SK-N-SH treated with all-trans-retinoic acid at 6 μM for 48 hours (cell line): ENCODE measurements around the gene SIM2.

Source experiments
- ATAC-seq: fragments of 200-7000 bp; cut with Tn5 transposase; 3 replicates; pipeline ENCODE4 v1.9.1; 2020; ENCODE audit warnings: mild to moderate bottlenecking, moderate library complexity
- ARNTL ChIP-seq: fragments of 450-650 bp; formaldehyde crosslinking; IDR thresholded peaks from 2 replicates; pipeline ENCODE4 v1.5.0; 2020; ENCODE audit warnings: low read depth, mild to moderate bottlenecking, moderate library complexity, borderline replicate concordance
- BACH2 ChIP-seq: fragments of 250-450 bp; sonication (Bioruptor Pico); IDR thresholded peaks from 2 replicates; pipeline ENCODE4 v1.9.0; 2021; ENCODE audit warnings: mild to moderate bottlenecking, borderline replicate concordance
- CSDC2 ChIP-seq: fragments of 250-450 bp; sonication (Bioruptor Pico); IDR thresholded peaks from 2 replicates; pipeline ENCODE4 v1.5.0; 2020; ENCODE audit warnings: mild to moderate bottlenecking, moderate library complexity
- ESRRG ChIP-seq: fragments of 250-450 bp; sonication (Bioruptor Pico); IDR thresholded peaks from 2 replicates; pipeline ENCODE4 v1.6.1; 2021; ENCODE audit warnings: mild to moderate bottlenecking
- GLIS3 ChIP-seq: fragments of 250-450 bp; sonication (Bioruptor Pico); IDR thresholded peaks from 2 replicates; pipeline ENCODE4 v1.5.0; 2020; ENCODE audit warnings: mild to moderate bottlenecking, moderate library complexity
- ISL1 ChIP-seq: fragments of 250-450 bp; sonication (Bioruptor Pico); IDR thresholded peaks from 2 replicates; pipeline ENCODE4 v2.1.2; 2022; ENCODE audit warnings: mild to moderate bottlenecking, moderate library complexity
- OSR1 ChIP-seq: fragments of 250-450 bp; sonication (Bioruptor Pico); IDR thresholded peaks from 2 replicates; pipeline ENCODE4 v1.8.0; 2022; ENCODE audit warnings: moderate library complexity, mild to moderate bottlenecking, inconsistent platforms
- PPARA ChIP-seq: fragments of 250-450 bp; sonication (Bioruptor Pico); IDR thresholded peaks from 2 replicates; pipeline ENCODE4 v1.5.0; 2020; ENCODE audit warnings: mild to moderate bottlenecking, borderline replicate concordance
- SNAI2 ChIP-seq: fragments of 250-450 bp; sonication (Bioruptor Pico); IDR thresholded peaks from 2 replicates; pipeline ENCODE4 v1.5.0; 2020; ENCODE audit warnings: mild to moderate bottlenecking, moderate library complexity
- TCF4 ChIP-seq: fragments of 250-450 bp; sonication (Bioruptor Pico); IDR thresholded peaks from 2 replicates; pipeline ENCODE4 v1.8.0; 2021; ENCODE audit warnings: mild to moderate bottlenecking, moderate library complexity, borderline replicate concordance
- TOX ChIP-seq: fragments of 250-450 bp; sonication (Bioruptor Pico); IDR thresholded peaks from 2 replicates; pipeline ENCODE4 v1.8.0; 2021; ENCODE audit warnings: mild to moderate bottlenecking, moderate library complexity, borderline replicate concordance
- ZC3H10 ChIP-seq: fragments of 250-450 bp; sonication (Bioruptor Pico); IDR thresholded peaks from 2 replicates; pipeline ENCODE4 v1.5.1; 2021; ENCODE audit warnings: mild to moderate bottlenecking, moderate library complexity
- ZFP3 ChIP-seq: fragments of 250-450 bp; sonication (Bioruptor Pico); IDR thresholded peaks from 2 replicates; pipeline ENCODE4 v1.5.0; 2020; ENCODE audit warnings: mild to moderate bottlenecking, moderate library complexity
- ZFP30 ChIP-seq: fragments of 450-650 bp; formaldehyde crosslinking; IDR thresholded peaks from 2 replicates; pipeline ENCODE4 v1.5.0; 2022; ENCODE audit warnings: mild to moderate bottlenecking, moderate library complexity
- ZNF70 ChIP-seq: fragments of 450-650 bp; formaldehyde crosslinking; IDR thresholded peaks from 2 replicates; pipeline ENCODE4 v1.5.0; 2020; ENCODE audit warnings: mild to moderate bottlenecking, moderate library complexity
- ZNF8 ChIP-seq: fragments of 450-650 bp; formaldehyde crosslinking; IDR thresholded peaks from 2 replicates; pipeline ENCODE4 v1.5.0; 2020; ENCODE audit warnings: mild to moderate bottlenecking, moderate library complexity
- TF ChIP-seq, protein P1 (sequence below): fragments of 250-450 bp; sonication (Bioruptor Pico); IDR thresholded peaks from 2 replicates; pipeline ENCODE4 v1.5.1; 2020; ENCODE audit warnings: low read depth, mild to moderate bottlenecking, moderate library complexity
- TF ChIP-seq, protein P2 (sequence below): fragments of 250-450 bp; sonication (Bioruptor Pico); IDR thresholded peaks from 2 replicates; pipeline ENCODE4 v1.8.0; 2020; ENCODE audit warnings: mild to moderate bottlenecking, moderate library complexity, borderline replicate concordance
- TF ChIP-seq, protein P3 (sequence below): fragments of 250-450 bp; sonication (Bioruptor Pico); IDR thresholded peaks from 2 replicates; pipeline ENCODE4 v1.5.0; 2020; ENCODE audit warnings: mild to moderate bottlenecking, moderate library complexity
- TF ChIP-seq, protein P4 (sequence below): fragments of 250-450 bp; sonication (Bioruptor Pico); IDR thresholded peaks from 2 replicates; pipeline ENCODE4 v1.8.0; 2021; ENCODE audit warnings: low read depth, mild to moderate bottlenecking, moderate library complexity, borderline replicate concordance

Gene SIM2

DNA sequence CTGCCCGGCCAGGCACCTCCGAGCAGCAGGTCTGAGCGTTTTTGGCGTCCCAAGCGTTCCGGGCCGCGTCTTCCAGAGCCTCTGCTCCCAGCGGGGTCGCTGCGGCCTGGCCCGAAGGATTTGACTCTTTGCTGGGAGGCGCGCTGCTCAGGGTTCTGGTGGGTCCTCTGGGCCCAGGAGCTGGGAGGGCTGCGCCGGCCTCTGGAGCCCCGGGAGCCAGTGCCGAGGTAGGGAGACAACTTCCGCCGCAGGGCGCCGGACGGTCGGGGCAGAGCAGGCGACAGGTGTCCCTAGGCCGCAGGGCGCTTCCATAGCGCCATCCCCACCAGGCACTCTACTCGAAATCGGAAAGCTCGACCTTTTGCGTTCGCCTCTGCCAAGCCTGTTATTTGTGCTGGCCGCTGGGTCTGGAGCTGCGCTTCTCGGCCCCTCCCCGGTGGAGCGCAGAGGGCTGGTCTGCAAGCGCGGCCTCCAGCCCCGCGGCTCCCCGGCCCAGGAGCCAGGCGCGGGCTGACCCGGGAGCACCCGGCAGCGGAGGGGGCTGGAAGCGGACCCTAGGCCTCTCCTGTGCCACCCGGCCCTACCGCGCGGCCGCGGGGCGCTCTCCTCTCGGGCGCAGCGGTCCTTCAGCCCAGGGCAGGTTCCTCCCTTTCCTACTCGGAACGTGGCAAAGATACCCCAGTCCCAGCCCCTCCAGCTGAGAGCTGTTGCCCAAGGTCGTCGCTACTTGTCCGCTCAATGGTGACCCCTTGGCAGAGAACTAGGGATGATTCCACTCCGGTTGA is 2.2 kb downstream of the SIM2 start:
- TF ChIP-seq TCF4 (CRISPR knock-in tag) (no peak), ZFP30 (no peak), ZNF8 (CRISPR knock-in tag) (no peak), PPARA (CRISPR knock-in tag) (no peak), ESRRG (CRISPR knock-in tag) (no peak), GLIS3 (CRISPR knock-in tag) (no peak), OSR1 (CRISPR knock-in tag) (no peak), TOX (CRISPR knock-in tag) (no peak), ARNTL (no peak), ZNF70 (CRISPR knock-in tag) (no peak), ZFP3 (CRISPR knock-in tag) (no peak)
- TF ChIP-seq, protein P1, sequence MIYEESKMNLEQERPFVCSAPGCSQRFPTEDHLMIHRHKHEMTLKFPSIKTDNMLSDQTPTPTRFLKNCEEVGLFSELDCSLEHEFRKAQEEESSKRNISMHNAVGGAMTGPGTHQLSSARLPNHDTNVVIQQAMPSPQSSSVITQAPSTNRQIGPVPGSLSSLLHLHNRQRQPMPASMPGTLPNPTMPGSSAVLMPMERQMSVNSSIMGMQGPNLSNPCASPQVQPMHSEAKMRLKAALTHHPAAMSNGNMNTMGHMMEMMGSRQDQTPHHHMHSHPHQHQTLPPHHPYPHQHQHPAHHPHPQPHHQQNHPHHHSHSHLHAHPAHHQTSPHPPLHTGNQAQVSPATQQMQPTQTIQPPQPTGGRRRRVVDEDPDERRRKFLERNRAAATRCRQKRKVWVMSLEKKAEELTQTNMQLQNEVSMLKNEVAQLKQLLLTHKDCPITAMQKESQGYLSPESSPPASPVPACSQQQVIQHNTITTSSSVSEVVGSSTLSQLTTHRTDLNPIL (CRISPR knock-in tag) = no peak
- TF ChIP-seq, protein P2, sequence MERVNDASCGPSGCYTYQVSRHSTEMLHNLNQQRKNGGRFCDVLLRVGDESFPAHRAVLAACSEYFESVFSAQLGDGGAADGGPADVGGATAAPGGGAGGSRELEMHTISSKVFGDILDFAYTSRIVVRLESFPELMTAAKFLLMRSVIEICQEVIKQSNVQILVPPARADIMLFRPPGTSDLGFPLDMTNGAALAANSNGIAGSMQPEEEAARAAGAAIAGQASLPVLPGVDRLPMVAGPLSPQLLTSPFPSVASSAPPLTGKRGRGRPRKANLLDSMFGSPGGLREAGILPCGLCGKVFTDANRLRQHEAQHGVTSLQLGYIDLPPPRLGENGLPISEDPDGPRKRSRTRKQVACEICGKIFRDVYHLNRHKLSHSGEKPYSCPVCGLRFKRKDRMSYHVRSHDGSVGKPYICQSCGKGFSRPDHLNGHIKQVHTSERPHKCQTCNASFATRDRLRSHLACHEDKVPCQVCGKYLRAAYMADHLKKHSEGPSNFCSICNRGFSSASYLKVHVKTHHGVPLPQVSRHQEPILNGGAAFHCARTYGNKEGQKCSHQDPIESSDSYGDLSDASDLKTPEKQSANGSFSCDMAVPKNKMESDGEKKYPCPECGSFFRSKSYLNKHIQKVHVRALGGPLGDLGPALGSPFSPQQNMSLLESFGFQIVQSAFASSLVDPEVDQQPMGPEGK = no peak
- TF ChIP-seq, all 23 proteins: peak for 0

DNA sequence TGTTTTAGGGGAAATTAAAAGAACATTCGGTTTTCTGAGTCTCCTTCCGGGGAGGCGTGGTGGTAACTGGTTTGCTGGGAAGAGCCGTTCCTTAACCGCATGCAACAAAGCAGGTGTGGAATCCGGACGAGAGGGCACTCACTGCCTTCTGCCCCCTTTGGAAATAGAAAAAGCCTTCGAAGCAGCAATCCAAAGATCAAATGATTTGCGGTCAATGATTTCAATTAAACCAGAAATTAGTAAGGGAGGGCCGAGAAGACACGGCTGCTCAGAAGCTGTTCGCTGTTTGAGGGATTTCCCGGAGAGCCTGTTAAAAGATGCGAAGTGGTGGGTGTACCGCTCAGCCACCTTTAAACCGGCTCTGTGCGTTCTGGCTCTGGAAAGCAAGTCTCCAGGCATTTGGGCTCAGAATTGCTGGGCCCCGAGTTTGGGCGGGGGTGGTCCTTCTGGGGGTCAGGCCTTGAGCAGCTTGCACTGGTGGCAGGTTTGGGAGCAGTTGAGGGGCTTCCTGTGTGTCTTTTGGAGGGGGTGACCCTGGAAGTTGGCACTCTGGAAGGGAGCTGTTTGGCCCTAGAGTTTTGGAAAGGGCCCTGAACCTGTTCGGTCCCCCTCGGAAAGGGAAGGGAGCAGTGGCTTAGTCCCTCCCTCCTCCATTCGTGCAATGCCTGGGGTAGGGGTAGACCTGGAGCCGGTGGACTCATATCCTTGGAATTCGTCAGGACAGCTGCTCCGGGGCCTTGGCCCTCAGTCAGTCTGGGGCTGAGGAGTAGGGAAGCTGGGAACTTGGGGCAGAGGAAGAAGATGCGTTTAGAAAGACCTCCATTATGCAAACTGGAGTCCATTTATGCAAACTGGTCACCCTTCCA is 3.1 kb downstream of the SIM2 start:
- ATAC-seq = no peak
- TF ChIP-seq PPARA (CRISPR knock-in tag) (no peak), ZFP3 (CRISPR knock-in tag) (no peak)

More for the DNA sequence above, 2.2 kb downstream of the SIM2 start:
- no peak for ATAC-seq

DNA sequence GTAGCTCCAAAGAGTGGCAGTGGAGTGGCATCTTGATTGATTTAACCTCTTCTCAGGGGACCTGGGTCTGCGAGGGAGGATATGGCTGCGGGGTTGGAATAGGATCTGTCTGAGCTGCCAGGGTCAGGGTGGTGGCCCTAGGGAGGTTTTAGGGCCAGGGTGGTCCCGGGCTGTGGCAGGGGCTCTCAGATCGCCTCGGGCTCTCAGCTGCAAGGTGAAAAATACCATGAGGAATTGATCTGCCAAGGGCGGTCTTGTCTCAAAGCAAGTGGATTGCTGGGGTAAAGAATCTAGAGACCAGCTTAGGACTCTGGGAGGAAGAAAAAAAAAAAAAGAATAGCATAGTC is 3.7 kb downstream of the SIM2 start:
- TF ChIP-seq TOX (CRISPR knock-in tag) = no peak
- TF ChIP-seq, protein P2 = no peak
- no peak for TF ChIP-seq TCF4 (CRISPR knock-in tag)
- TF ChIP-seq OSR1 (CRISPR knock-in tag) = no peak
- no peak for TF ChIP-seq ZNF70 (CRISPR knock-in tag)
- TF ChIP-seq CSDC2 (CRISPR knock-in tag) = no peak
- TF ChIP-seq ARNTL = no peak
- TF ChIP-seq BACH2 (CRISPR knock-in tag) = no peak
- TF ChIP-seq, protein P3, sequence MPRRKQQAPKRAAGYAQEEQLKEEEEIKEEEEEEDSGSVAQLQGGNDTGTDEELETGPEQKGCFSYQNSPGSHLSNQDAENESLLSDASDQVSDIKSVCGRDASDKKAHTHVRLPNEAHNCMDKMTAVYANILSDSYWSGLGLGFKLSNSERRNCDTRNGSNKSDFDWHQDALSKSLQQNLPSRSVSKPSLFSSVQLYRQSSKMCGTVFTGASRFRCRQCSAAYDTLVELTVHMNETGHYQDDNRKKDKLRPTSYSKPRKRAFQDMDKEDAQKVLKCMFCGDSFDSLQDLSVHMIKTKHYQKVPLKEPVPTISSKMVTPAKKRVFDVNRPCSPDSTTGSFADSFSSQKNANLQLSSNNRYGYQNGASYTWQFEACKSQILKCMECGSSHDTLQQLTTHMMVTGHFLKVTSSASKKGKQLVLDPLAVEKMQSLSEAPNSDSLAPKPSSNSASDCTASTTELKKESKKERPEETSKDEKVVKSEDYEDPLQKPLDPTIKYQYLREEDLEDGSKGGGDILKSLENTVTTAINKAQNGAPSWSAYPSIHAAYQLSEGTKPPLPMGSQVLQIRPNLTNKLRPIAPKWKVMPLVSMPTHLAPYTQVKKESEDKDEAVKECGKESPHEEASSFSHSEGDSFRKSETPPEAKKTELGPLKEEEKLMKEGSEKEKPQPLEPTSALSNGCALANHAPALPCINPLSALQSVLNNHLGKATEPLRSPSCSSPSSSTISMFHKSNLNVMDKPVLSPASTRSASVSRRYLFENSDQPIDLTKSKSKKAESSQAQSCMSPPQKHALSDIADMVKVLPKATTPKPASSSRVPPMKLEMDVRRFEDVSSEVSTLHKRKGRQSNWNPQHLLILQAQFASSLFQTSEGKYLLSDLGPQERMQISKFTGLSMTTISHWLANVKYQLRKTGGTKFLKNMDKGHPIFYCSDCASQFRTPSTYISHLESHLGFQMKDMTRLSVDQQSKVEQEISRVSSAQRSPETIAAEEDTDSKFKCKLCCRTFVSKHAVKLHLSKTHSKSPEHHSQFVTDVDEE (CRISPR knock-in tag) = no peak
- no peak for TF ChIP-seq SNAI2 (CRISPR knock-in tag)
- TF ChIP-seq PPARA (CRISPR knock-in tag) = no peak
- no peak for TF ChIP-seq ISL1 (CRISPR knock-in tag)
- TF ChIP-seq, protein P4, sequence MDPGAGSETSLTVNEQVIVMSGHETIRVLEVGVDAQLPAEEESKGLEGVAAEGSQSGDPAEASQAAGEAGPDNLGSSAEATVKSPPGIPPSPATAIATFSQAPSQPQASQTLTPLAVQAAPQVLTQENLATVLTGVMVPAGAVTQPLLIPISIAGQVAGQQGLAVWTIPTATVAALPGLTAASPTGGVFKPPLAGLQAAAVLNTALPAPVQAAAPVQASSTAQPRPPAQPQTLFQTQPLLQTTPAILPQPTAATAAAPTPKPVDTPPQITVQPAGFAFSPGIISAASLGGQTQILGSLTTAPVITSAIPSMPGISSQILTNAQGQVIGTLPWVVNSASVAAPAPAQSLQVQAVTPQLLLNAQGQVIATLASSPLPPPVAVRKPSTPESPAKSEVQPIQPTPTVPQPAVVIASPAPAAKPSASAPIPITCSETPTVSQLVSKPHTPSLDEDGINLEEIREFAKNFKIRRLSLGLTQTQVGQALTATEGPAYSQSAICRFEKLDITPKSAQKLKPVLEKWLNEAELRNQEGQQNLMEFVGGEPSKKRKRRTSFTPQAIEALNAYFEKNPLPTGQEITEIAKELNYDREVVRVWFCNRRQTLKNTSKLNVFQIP (CRISPR knock-in tag) = no peak
- no peak for TF ChIP-seq ZFP30
- TF ChIP-seq, protein P1 (CRISPR knock-in tag) = no peak
- no peak for TF ChIP-seq GLIS3 (CRISPR knock-in tag)
- no peak for TF ChIP-seq ZFP3 (CRISPR knock-in tag)
- no peak for TF ChIP-seq ZC3H10
- TF ChIP-seq ZNF8 (CRISPR knock-in tag) = no peak
- ATAC-seq = no peak
